NCI-H187 treated with DMSO at 0.1 percent for 48 hours (cell line): ENCODE results near the gene POLH.
"Not testable (repeated sequence)": the region's sequence is repeated elsewhere in the genome, so short reads cannot be mapped to it uniquely, and the experiment has no call there.

Experiments
- DNase-seq: peaks from one replicate; lab custom pipeline; 2025; lab: John Stamatoyannopoulos, UW

The POLH gene

GRCh38 chr6:43575772-43576551 is at the start of gene POLH, which contains the start of gene XPO5:
TSS of gene POLH (plus strand) at chr6:43576185. CDS start at chr6:43582320, 6,135 bp downstream.
TSS of gene XPO5 (minus strand) at chr6:43576038. CDS start at chr6:43575864, 174 bp downstream.
- peak; percentile 43 for DNase-seq

DNA sequence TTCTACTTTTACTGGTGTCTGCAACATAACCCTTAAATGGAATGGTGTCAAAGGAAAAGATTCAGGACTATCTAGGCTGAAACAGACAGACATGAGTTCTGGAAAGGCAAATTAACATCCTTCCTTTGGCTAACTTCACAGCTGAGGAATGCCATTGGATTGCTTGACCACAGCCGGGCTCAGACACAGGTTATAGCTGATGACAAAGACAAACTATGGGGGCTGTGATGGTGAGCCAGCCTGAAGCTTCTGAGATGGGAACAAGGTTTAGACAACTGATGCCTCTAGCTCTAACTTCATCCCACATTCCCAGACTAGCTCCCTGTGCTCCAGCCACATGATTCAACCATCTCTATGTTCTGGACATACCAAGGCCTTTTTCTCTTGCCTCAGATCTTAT is 43.8 kb upstream of the POLH start:
- DNase-seq = no peak

DNA sequence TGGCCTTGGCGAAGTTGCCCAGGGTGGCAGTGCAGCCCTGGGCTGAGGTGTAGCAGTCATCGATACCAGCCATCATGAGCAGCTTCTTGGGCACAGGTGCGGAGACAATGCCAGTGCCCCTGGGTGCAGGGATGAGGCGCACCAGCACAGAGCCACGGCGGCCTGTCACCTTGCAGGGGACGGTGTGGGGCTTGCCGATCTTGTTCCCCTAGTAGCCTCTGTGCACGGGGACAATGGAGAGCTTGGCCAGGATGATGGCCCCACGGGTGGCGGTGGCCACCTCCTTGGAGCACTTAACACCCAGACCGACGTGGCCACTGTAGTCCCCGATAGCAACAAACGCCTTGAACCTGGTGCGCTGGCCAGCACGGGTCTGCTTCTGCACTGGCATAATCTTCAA is 37.0 kb upstream of the POLH start:
- not testable (repeated sequence) for DNase-seq

DNA sequence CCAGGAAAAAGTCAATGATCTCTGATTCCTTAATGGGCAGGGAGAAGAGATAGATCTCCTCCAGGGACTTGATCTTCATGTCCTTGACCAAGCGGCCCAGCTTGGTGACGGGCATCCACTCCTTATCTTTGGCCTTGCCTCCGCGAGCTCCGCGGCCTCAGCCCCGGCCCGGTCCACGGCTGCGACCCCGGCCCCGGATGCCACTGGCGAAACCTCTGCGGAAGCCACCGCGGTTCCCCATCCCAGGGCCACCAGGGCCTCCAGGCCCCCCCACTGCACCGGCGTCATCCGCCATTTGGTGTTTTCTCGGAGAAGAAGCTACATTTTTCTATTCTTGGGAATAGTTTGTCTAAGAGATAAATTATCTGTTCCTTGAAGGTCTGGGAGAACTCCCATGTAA is 36.6 kb upstream of the POLH start:
- DNase-seq = not testable (repeated sequence)

DNA sequence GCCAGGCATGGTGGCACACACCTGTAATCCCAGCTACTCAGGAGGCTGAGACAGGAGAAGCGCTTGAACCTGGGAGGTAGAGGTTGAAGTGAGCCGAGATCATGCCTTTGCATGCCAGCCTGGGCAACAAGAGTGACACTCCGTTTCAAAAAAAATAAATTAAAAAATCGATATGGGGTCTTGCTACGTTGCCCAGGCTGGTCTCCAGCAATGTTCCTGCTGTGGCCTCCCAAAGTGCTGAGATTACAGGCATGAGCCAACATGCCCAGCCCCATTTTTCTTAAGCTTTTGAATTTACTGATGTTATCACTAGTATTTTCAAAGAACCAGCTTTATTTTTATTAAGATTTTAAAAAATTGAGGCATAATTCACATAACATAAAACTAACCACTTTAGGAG is 35.5 kb upstream of the POLH start:
- no peak for DNase-seq

DNA sequence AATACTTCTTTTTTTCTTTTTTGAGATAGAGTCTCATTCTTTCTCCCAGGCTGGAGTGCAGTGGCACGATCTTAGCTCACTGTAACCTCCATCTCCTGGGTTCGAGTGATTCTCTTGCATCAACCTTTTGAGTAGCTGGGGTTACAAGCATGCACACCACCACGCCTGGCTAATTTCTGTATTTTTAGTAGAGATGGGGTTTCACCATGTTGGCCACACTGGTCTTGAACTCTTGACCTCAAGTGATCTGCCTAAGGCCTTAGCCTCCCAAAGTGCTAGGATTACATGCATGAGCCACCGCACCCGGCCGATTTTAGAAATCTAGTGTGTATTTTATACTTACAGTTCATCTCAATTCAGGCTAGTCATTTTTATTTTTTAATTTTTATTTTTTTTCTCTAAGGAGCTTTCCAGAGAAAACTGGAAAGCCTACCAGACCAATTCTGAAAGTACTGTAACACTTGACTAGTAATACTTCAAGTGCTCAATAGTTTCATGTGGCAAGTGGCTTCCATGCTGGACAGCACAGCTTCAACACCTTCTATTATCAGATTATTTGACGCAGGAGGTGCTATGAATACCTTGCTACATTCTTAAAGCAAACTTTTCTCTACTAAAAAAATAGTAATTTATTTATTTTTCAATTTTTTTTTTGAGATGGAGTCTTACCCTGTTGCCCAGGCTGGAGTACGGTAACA is 34.1 kb upstream of the POLH start:
- DNase-seq = no peak

DNA sequence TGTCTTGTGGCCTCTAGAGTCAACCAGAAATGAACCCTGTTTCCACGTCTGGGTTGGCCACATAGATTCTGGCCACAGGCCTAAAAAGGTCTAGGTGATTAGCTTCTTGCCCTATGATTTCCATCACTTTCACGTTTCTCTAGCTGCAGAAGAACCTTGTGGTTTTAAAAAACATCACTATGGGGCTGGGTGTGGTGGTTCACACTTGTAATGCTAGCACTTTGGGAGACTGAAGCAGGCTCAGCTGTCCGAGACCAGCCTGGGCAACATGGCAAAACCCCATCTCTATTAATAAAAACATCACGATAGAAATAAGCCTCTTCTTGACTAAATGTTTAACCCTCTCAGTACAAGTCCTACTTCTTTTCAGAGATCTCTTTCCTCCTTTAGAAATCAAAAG is 31.5 kb upstream of the POLH start:
- no peak for DNase-seq

- DNase-seq = no peak
Observed at GRCh38 chr6:43547222-43547621, 28.8 kb upstream of the POLH start.

DNA sequence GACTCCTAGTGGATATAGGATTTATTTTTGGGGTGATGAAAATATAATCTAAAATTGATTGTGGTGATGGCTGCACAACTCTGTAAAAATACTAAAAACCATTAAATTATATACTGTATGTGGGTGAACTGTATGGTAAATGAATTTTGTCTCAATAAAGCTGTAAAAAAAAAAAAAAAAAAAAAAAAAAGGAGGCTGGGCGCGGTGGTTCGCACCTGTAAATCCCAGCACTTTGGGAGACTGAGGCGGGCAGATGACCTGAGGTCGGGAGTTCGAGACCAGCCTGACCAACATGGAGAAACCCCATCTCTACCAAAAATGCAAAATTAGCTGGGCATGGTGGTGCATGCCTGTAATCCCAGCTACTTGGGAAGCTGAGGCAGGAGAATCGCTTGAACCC is 18.4 kb upstream of the POLH start:
- not testable (repeated sequence) for DNase-seq

GRCh38 chr6:43559328-43559727 is 16.7 kb upstream of the POLH start:
- no peak for DNase-seq

DNA sequence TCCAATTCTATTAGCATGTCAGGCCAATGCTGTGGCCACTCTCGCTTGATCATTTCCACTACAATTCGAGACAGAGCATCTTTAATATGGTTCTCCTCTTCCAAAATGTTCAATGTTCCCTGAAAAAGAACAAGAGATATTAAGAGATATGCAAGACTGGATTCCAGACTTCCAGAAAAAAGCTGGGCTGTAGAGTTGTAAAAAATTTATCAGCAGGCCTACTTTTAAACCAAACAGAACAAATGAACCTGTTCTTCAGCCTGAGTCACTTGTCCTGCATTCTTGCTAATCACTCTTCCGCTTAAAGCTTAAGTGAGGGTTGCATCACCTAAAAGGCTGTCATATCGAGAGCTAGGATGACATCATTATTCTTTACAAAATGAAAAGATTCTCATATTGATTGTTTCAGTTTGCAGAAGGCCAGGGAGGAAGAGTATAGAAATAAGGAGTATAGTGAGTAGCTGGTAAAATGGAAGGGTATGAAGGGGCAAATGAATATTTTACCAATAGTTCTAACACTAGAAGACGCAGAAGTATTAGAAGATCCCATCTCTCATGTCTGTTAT is 5.0 kb upstream of the POLH start:
- DNase-seq = no peak

GRCh38 chr6:43572015-43572414 is 4.0 kb upstream of the POLH start:
- no peak for DNase-seq

GRCh38 chr6:43575105-43575771 is 747 bp upstream of the POLH start:
- DNase-seq = no peak

- no peak for DNase-seq
Observed at GRCh38 chr6:43578748-43579147, 2.8 kb downstream of the POLH start.

GRCh38 chr6:43579171-43579570 is 3.2 kb downstream of the POLH start:
- DNase-seq = no peak

GRCh38 chr6:43582911-43583310 is 6.9 kb downstream of the POLH start:
- no peak for DNase-seq

DNA sequence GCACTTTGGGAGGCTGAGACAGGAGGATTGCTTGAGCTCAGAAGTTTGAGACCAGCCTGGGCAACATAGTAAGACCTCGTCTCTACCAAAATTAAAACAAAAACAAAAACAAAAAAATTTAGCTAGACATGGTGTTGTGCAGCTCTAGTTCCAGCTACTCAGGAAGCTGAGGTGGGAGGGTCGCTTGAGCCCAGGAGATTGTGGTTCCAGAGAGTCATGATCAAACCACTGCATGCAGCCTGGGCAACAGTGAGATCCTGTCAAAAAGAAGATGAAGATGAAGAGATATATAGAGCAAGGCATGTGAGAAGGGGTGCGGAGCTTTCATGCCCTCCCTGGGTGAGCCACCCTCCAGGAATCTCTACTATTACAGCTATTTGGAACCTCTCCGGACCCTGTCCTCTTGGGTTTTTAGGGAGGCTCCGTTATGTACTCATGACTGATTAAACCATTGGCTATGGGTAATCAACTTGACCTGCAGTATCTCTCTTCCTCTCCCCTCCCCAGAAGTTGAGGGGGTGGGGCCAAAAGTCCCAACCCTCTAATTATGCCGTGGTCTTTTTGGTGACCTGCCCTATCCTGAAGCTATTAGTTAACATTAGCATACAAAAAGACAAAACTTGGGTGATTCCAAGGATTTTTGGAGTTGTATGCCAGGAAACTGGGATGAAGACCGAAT is 9.0 kb downstream of the POLH start:
- no peak for DNase-seq

- DNase-seq = no peak
Observed at GRCh38 chr6:43588194-43588593, 12.2 kb downstream of the POLH start.

DNA sequence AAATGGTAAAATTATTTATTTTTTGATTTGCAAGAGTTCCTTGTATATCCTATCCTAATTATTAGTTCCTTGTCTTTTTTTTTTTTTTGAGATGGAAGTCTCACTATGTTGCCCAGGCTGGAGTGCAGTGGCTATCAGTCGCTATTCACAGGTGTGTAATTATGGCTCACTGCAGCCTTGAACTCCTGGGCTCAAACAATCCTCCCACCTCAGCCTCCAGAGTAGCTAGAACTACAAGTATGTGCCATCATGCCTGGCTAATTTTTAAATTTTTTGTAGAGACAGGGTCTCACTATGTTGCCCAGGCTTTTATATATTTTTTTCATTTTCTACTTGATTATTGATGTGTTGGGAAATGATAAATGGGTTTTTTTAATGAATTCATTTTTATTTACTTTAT is 13.6 kb downstream of the POLH start:
- DNase-seq = not testable (repeated sequence)

GRCh38 chr6:43593938-43594337 is 18.0 kb downstream of the POLH start:
- DNase-seq = no peak

- DNase-seq = no peak
Observed at GRCh38 chr6:43600595-43600994, 24.6 kb downstream of the POLH start.

- no peak for DNase-seq
Observed at GRCh38 chr6:43604174-43604573, 28.2 kb downstream of the POLH start.
